CD14-positive monocyte (primary cell): ENCODE data around the gene WBP2NL. TPM values are rescaled to one million over a fixed set of nuclear protein-coding genes. Genes with fewer than 3 reads are reported as not detected.

Experiments
- DNase-seq, 3 donors: peaks; one replicate each; pipeline ENCODE4 v3.0.0-alpha.2; 2011 to 2022
- H2AFZ ChIP-seq: 2 replicates; pipeline ENCODE4 v1.6.0; 2012; ENCODE audit warnings: mild to moderate bottlenecking, low read depth, low read length, inconsistent platforms; ENCODE audit not compliant: insufficient read depth, poor library complexity, severe bottlenecking
- H3K27ac ChIP-seq, 2 donors: 1 replicate in 1 of 2; 2 replicates in 1 of 2; pipeline ENCODE4 v1.5.1; 2012 to 2013; ENCODE audit warnings: low read length in 2 of 2, control low read depth in 1 of 2, inconsistent platforms in 1 of 2, low read depth in 1 of 2, mild to moderate bottlenecking in 1 of 2
- H3K27me3 ChIP-seq, 2 donors: one replicate each; pipeline versions ENCODE4 v1.6.0 to v1.6.1; 2011 to 2013; ENCODE audit warnings: low read length in 2 of 2; ENCODE audit not compliant: control insufficient read depth in 2 of 2, insufficient read depth in 2 of 2
- H3K36me3 ChIP-seq, 2 donors: replicated peaks in 1 of 2; 1 replicate in 1 of 2; 2 replicates in 1 of 2; pipeline versions ENCODE4 v1.5.1 to v1.6.1; 2012 to 2013; ENCODE audit warnings: low read length in 2 of 2, control low read depth in 1 of 2, inconsistent platforms in 1 of 2, mild to moderate bottlenecking in 1 of 2; ENCODE audit not compliant: insufficient read depth in 2 of 2, control insufficient read depth in 1 of 2
- H3K4me1 ChIP-seq, 2 donors: 1 replicate in 1 of 2; 2 replicates in 1 of 2; pipeline versions ENCODE4 v1.5.1 to v1.6.1; 2012 to 2013; ENCODE audit warnings: low read length in 2 of 2, control low read depth in 1 of 2, inconsistent platforms in 1 of 2, mild to moderate bottlenecking in 1 of 2, moderate library complexity in 1 of 2; ENCODE audit not compliant: insufficient read depth in 2 of 2, control insufficient read depth in 1 of 2
- H3K4me2 ChIP-seq: replicated peaks from 2 replicates; pipeline ENCODE3; 2012; ENCODE audit warnings: low read length, moderate library complexity, mild to moderate bottlenecking; ENCODE audit not compliant: poor library complexity, severe bottlenecking; ENCODE audit errors: extremely low read depth
- H3K4me3 ChIP-seq, 3 experiments: fragments of 200-600 bp in 1 of 3; sonication (generic) in 1 of 3; replicated peaks in 1 of 3; 1 replicate in 2 of 3; 2 replicates in 1 of 3; pipeline ENCODE4 v1.5.1; 2011 to 2013; ENCODE audit warnings: low read length in 3 of 3, mild to moderate bottlenecking in 3 of 3, control low read depth in 2 of 3, low read depth in 2 of 3, inconsistent platforms in 1 of 3, moderate library complexity in 1 of 3
- H3K79me2 ChIP-seq: 2 replicates; pipeline ENCODE4 v1.6.0; 2012; ENCODE audit warnings: mild to moderate bottlenecking, control low read depth, inconsistent platforms, low read length, moderate library complexity; ENCODE audit not compliant: insufficient read depth
- H3K9ac ChIP-seq: 2 replicates; pipeline ENCODE4 v1.6.0; 2017; ENCODE audit warnings: low read length, mild to moderate bottlenecking; ENCODE audit not compliant: insufficient read depth, poor library complexity, severe bottlenecking
- H3K9me3 ChIP-seq, 2 donors: replicated peaks in 1 of 2; 1 replicate in 1 of 2; 2 replicates in 1 of 2; pipeline versions ENCODE4 v1.5.1 to v1.6.1; 2012 to 2013; ENCODE audit warnings: low read length in 2 of 2, control low read depth in 1 of 2; ENCODE audit not compliant: control insufficient read depth in 1 of 2, insufficient read depth in 1 of 2
- H4K20me1 ChIP-seq: 2 replicates; pipeline ENCODE4 v1.6.0; 2012; ENCODE audit warnings: mild to moderate bottlenecking, low read length, control low read depth, moderate library complexity; ENCODE audit not compliant: insufficient read depth
- H3K27ac Mint-ChIP-seq, 7 donors: one replicate each; pipeline ENCODE4 v1.8.0; 2020; ENCODE audit warnings: mild to moderate bottlenecking in 7 of 7, mixed read lengths in 7 of 7, moderate library complexity in 6 of 7, inconsistent platforms in 2 of 7
- H3K27me3 Mint-ChIP-seq, 3 donors: one replicate each; pipeline ENCODE4 v1.8.0; 2021 to 2022; ENCODE audit warnings: low read depth in 3 of 3, mild to moderate bottlenecking in 3 of 3, mixed read lengths in 3 of 3, moderate library complexity in 3 of 3, inconsistent platforms in 1 of 3
- H3K36me3 Mint-ChIP-seq, 2 donors: one replicate each; pipeline ENCODE4 v1.8.0; 2020; ENCODE audit warnings: mixed read lengths in 2 of 2, inconsistent platforms in 1 of 2, mild to moderate bottlenecking in 1 of 2
- H3K4me1 Mint-ChIP-seq: one replicate; pipeline ENCODE4 v1.8.0; 2020; ENCODE audit warnings: mild to moderate bottlenecking, mixed read lengths
- H3K4me3 Mint-ChIP-seq, 2 donors: one replicate each; pipeline ENCODE4 v1.8.0; 2020; ENCODE audit warnings: mild to moderate bottlenecking in 2 of 2, mixed read lengths in 2 of 2, moderate library complexity in 1 of 2
- H3K9me3 Mint-ChIP-seq, 7 donors: one replicate each; pipeline ENCODE4 v1.8.0; 2020 to 2022; ENCODE audit warnings: mixed read lengths in 7 of 7, mild to moderate bottlenecking in 6 of 7, moderate library complexity in 6 of 7, inconsistent platforms in 2 of 7
- CTCF ChIP-seq: fragments of 200-600 bp; IDR thresholded peaks from one replicate; pipeline ENCODE4 v1.8.0; 2022; ENCODE audit warnings: antibody characterized with exemption, mild to moderate bottlenecking
- WGBS: methylation state at CpG from one replicate; pipeline ENCODE4 v1.1.5; 2013; ENCODE audit warnings: missing lambda C conversion rate; ENCODE audit not compliant: insufficient coverage; 5-methylcytosine and 5-hydroxymethylcytosine counted together
- intact Hi-C, 2 donors: fragments of 100-400 bp; cut with micrococcal nuclease; formaldehyde crosslinking; loops; one replicate each; pipeline versions ENCODE4 v1.15.0 to v1.15.1; 2023
- polyA plus RNA-seq, 3 donors: library from polyadenylated mRNA; depleted of rRNA in 1 of 3; unstranded in 2 of 3; stranded (reverse) in 1 of 3; fragments of 300-500 nt in 2 of 3; fragments of >200 nt in 1 of 3; fragmentation: Illumina TruSeq in 2 of 3; gene quantifications; 1 replicate in 2 of 3; 2 replicates in 1 of 3; pipeline ENCODE4 v1.2.3, GENCODE V29; 2012 to 2021

The WBP2NL gene
- polyA plus RNA-seq, 3 donors: 0.48 to 0.83 (median 0.71) TPM

GRCh38 chr22:41991111-41991510 is 7.5 kb upstream of the WBP2NL start:
- intact Hi-C loops: no loop called here
- no peaks in the 10 kb centered on the region for H3K79me2 ChIP-seq
- H3K9ac ChIP-seq: no peak overlapping the region
- H3K4me2 ChIP-seq: no peak overlapping the region
- H3K27me3 ChIP-seq: peaks cover 0 to 5% of the 10 kb centered on the region in 2 donors
- H3K27me3 Mint-ChIP-seq: peaks cover 12 to 21% (median 13%) of the 10 kb centered on the region in 3 donors
- peaks cover 10% of the 10 kb centered on the region for H3K4me1 Mint-ChIP-seq
- no peak for DNase-seq
- TF ChIP-seq CTCF: no peak
- WGBS: 97% methylated on average over 6 of the region's 7 CpGs
- no peak overlapping the region for H3K27ac Mint-ChIP-seq
- no peaks in the 10 kb centered on the region for H3K9me3 Mint-ChIP-seq
- no peak overlapping the region for H3K4me3 Mint-ChIP-seq
- no peak overlapping the region for H2AFZ ChIP-seq
- H3K36me3 ChIP-seq: no peaks in the 10 kb centered on the region
- no peaks in the 10 kb centered on the region for H3K4me1 ChIP-seq
- no peaks in the 10 kb centered on the region for H4K20me1 ChIP-seq
- no peaks in the 10 kb centered on the region for H3K9me3 ChIP-seq
- H3K36me3 Mint-ChIP-seq: no peaks in the 10 kb centered on the region
- no peak overlapping the region for H3K4me3 ChIP-seq
- no peak overlapping the region for H3K27ac ChIP-seq

- DNase-seq: no peak
- Histone ChIP-seq H4K20me1 (no peaks in the 10 kb centered on the region), H3K4me2 (no peak overlapping the region), H3K4me1 (no peaks in the 10 kb centered on the region), H3K9me3 (no peaks in the 10 kb centered on the region), H3K79me2 (no peaks in the 10 kb centered on the region), H3K9ac (no peak overlapping the region), H2AFZ (no peak overlapping the region), H3K27ac (no peak overlapping the region), H3K36me3 (no peaks in the 10 kb centered on the region), H3K27me3 (peaks cover 0 to 5% of the 10 kb centered on the region in 2 donors), H3K4me3 (no peak overlapping the region)
- Mint-ChIP-seq H3K27ac (no peak overlapping the region), H3K27me3 (peaks cover 11 to 28% (median 14%) of the 10 kb centered on the region in 3 donors), H3K4me1 (peaks cover 10% of the 10 kb centered on the region), H3K36me3 (no peaks in the 10 kb centered on the region), H3K9me3 (no peaks in the 10 kb centered on the region), H3K4me3 (no peak overlapping the region)
- no peak for TF ChIP-seq CTCF
- WGBS: 100% methylated on average over 4 of the region's 5 CpGs
- intact Hi-C loops: no loop called here
Measured at GRCh38 chr22:41992496-41992895, 6.1 kb upstream of the WBP2NL start.
